Retinal pigment epithelial cell (primary cell): Measurements from ENCODE around the gene FLNB.

ENCODE experiments used
- DNase-seq: peaks from one replicate; pipeline ENCODE4 v3.0.0-alpha.2; 2010; ENCODE audit warnings: low read depth
- H3K4me3 ChIP-seq: 2 replicates; pipeline ENCODE4 v1.5.1; 2011; ENCODE audit warnings: mild to moderate bottlenecking, low read length, control low read depth, moderate library complexity
- CTCF ChIP-seq: conservative IDR thresholded peaks from 2 replicates; pipeline ENCODE4 v1.5.1; 2011; ENCODE audit warnings: low read depth, low read length, control low read depth, inconsistent platforms

Gene FLNB

GRCh38 chr3:58155838-58156237 lies 147.6 kb downstream of the FLNB start:
- no peak overlapping the region for H3K4me3 ChIP-seq
- no peak for TF ChIP-seq CTCF
- no peak for DNase-seq

GRCh38 chr3:58157700-58158099 lies 149.5 kb downstream of the FLNB start:
- no peak overlapping the region for H3K4me3 ChIP-seq
- no peak for TF ChIP-seq CTCF
- DNase-seq = no peak

GRCh38 chr3:58158442-58159153 lies 150.4 kb downstream of the FLNB start:
- no peak for DNase-seq
- TF ChIP-seq CTCF = no peak
- no peak overlapping the region for H3K4me3 ChIP-seq

GRCh38 chr3:58160399-58160798 lies 152.2 kb downstream of the FLNB start:
- no peak overlapping the region for H3K4me3 ChIP-seq
- DNase-seq = no peak
- no peak for TF ChIP-seq CTCF

GRCh38 chr3:58161435-58162398 lies 153.5 kb downstream of the FLNB start:
- no peak overlapping the region for H3K4me3 ChIP-seq
- TF ChIP-seq CTCF = no peak
- DNase-seq = peak; percentile 78

- no peak overlapping the region for H3K4me3 ChIP-seq
These were observed 155.0 kb downstream of the FLNB start for GRCh38 chr3:58163234-58163633.

More at GRCh38 chr3:58163234-58163633, 155.0 kb downstream of the FLNB start:
- DNase-seq = no peak
- no peak for TF ChIP-seq CTCF
